GM18502 (cell line): ENCODE data around the gene PLPPR2.
"Not testable (repeated sequence)": the region's sequence is repeated elsewhere in the genome, so short reads cannot be mapped to it uniquely, and the experiment has no call there.

ENCODE experiments used
- ATAC-seq: cut with Tn5 transposase; IDR thresholded peaks from one replicate; pipeline ENCODE4 v1.9.1; 2021; ENCODE audit warnings: mild to moderate bottlenecking; ENCODE audit not compliant: unreplicated experiment, poor library complexity

The PLPPR2 gene, protein sequence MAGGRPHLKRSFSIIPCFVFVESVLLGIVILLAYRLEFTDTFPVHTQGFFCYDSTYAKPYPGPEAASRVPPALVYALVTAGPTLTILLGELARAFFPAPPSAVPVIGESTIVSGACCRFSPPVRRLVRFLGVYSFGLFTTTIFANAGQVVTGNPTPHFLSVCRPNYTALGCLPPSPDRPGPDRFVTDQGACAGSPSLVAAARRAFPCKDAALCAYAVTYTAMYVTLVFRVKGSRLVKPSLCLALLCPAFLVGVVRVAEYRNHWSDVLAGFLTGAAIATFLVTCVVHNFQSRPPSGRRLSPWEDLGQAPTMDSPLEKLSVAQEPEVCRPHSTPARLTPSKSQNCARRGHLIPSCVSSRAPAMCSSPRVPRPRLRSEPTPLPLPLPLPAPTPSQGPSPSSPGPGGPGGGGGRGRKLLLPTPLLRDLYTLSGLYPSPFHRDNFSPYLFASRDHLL

DNA sequence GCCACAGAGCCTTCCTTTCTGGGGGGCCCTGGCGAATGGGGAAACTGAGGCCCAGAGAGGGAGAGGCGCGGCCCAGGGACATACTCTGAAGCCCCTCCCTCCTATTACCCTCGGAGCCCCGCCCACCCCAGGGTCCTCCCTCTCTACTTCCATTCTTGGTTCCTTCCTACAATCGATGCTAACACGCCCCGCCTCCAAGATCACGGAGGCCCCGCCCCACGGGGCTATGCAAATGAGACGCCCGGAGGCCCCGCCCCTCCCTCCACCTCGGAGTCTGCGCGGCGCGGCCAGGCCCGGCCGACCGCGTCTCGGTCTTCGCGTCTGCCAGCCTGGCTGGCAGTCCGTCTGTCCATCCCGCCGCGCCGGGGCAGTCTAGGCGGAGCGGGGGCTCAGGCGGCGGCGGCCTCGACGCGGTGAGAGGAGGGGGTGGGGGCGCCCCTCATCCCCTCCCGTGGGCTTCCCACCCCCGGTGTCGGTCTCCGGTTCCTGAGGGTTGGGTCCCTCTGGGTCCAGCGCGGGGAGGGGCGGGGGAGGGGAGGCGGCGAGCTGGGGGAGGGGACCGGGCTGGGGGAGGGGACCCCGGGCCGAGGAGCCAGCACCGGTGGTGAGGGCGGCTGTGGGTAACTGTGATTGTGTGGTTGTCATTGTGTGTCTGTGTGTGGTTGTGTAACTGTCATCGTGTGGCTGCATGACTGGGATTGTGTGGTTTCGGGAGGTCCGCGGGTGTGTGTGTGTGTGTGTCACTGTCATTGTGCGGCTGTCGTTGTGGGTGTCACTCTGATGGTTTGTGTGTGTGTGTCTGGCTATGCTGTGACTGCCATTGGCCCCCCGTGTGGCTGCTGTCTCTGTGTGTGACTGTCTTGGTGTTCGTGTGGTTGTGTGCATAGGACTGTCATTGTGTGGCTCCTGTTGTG is at the start of gene PLPPR2:
PLPPR2 (plus strand) TSS at position 273 of the 914 bp plus-strand sequence. CDS start 2,242 bp downstream, outside the sequence.
- ATAC-seq: no peak

GRCh38 chr19:11306337-11306736 is 48.9 kb upstream of the PLPPR2 start:
- no peak for ATAC-seq

GRCh38 chr19:11320278-11320995 is 34.8 kb upstream of the PLPPR2 start:
- ATAC-seq: not testable (repeated sequence)

GRCh38 chr19:11321191-11322126 is 33.8 kb upstream of the PLPPR2 start:
- no peak for ATAC-seq

DNA sequence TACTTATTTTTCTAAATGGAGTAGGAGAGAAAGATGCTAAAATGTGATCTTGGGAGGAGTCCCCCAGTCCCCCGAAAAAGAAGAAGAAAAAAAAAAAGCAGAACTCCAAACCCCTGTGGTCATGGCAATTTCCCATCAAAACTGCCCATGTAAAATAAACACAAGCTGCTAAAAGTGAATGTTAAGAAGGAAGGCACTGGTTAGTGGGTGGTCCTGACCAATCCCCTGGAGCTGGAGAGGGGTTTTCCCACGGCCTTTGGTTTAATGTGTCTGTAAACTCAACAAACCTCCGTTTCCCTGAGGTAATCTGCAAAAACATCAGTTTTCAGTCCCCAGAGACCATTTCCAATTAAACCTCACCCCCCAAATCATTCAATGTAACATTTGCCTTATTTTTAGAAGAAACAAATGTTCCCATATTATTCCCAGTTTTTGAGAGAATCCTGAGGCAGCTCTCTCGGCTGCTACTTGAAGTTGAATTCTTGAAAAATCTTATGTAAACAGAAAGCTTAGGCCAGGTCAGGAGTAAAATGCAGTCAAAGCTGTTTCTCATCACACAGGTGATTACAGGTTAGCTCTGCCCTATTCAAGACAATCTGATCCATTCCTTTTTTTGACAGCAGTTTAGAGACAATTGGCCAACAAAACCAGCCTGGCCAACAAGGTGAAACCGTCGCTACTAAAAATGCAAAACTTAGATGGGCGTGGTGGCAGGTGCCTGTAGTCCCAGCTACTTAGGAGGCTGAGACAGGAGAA is 32.8 kb upstream of the PLPPR2 start:
- no peak for ATAC-seq

- ATAC-seq: no peak
Measured at GRCh38 chr19:11323601-11324078, 31.6 kb upstream of the PLPPR2 start.

GRCh38 chr19:11324079-11324661 is 31.1 kb upstream of the PLPPR2 start:
- no peak for ATAC-seq

DNA sequence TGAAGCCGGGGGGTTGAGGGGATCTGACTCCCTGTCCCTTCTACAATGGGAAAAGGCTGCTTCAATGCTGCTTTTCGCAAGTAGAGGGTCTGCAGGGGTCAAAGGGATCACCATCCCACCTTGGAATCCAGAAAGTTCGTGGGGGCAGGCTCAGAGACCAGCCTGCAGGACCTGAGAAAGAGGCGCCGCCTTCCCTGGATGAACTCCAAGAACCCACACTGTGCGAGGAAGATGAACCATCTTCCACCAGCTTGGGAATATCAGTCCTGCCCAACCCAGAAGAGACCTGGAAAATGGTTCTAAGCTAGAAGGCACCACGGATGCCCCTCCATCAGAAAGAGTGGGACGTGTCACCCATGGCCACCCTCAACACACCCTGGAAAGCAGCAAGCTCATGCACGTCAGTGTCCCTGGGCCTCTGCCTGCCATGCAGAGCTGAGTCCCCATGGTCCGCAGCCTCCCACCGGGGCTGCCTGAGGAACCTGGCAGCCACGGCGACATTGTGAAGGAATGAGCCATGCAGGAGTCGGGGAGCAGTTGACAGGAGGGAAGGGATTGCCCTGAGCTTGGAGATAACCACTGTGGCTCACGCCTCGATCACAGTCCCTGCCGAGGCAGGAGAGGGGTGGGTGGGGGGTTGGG is 30.4 kb upstream of the PLPPR2 start:
- no peak for ATAC-seq

DNA sequence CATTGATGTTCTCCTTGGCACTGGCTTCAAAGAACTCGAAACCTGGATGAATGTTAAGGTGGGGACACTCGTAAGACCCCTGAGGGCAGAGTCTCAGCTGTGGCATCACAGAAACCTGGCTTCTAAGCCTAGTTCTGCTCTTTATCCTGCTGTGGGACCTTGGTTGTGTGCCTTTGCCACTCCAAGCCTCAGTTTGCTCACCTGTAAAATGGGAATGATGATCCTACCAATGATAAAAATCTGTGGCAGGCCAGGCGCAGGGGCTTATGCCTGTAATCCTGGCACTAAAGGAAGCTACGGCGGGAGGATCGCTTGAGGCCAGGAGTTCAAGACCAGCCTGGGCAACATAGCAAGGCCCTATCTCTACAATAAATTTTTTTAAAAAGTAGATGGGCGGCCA is 29.7 kb upstream of the PLPPR2 start:
- no peak for ATAC-seq

GRCh38 chr19:11330127-11330526 is 25.1 kb upstream of the PLPPR2 start:
- ATAC-seq: no peak

GRCh38 chr19:11331502-11331901 is 23.7 kb upstream of the PLPPR2 start:
- ATAC-seq: no peak

DNA sequence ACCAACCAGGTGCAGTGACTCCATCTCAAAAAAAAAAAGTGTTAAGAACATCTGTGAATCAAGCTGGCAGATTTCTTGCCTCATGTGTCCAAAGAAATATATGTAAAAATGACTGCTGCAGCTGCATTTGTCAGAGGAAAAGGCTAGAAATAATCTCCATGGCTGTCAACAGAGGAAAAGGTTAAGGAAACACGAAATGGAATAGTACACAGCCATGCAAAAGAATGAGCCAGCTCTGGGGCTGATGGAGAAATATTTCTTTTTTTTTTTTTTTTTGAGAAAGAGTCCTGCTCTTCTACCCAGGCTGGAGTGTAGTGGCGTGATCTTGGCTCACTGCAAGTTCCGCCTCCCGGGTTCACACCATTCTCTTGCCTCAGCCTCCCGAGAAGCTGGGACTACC is 22.4 kb upstream of the PLPPR2 start:
- no peak for ATAC-seq

DNA sequence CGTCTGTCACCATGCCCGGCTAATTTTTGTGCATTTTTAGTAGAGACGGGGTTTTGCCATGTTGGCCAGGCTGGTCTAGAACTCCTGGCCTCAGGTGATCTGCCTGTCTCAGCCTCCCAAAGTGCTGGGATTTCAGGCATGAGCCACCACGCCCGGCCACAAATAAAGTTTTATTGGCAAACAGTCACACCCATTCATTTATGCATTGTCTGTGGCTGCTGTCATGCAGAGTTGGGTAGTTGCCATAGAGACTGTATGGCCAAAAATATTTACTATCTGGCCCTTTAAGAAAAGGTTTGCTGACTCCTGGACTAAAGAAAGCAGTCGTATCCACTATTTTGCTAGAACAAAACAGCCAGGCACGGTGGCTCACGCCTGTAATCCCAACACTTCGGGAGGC is 21.4 kb upstream of the PLPPR2 start:
- not testable (repeated sequence) for ATAC-seq

DNA sequence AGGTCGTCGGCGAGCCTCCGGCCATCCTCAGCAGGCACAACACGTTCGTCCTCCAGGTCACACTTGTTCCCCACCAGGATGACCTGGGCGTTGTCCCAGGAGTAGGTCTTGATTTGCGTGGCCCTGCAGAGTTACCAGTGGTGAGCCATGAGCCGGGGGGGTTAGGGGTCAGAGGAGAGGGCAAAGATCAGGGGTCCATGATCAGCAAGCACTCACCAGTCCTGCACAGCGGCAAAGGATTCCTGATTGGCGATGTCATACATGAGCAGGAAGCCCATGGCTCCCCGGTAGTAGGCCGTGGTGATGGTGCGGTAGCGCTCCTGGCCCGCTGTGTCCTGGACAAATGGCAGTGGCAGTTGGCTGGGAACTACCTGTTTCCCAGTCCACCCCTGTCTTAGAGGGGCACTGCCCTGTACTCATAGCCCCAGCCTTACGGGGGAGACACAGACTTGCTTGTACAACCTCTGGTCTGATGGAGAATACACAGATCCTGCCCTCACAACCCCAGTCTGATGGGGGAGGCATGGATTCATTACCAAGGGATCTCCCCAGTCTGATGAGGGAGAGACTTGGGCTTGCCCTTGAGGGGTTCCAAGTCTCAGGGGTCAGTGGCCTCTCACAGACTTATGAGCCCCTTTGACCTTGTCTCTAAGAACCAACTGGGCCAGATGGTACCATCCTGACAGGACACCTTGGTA is 19.6 kb upstream of the PLPPR2 start:
- ATAC-seq: no peak

- no peak for ATAC-seq
Measured at GRCh38 chr19:11337080-11337479, 18.2 kb upstream of the PLPPR2 start.

GRCh38 chr19:11338121-11338520 is 17.1 kb upstream of the PLPPR2 start:
- no peak for ATAC-seq

- ATAC-seq: no peak
Measured at GRCh38 chr19:11338569-11339253, 16.5 kb upstream of the PLPPR2 start.
